Peyer's patch (tissue), 4 donors: ENCODE data around the gene CLP1. TPM values are rescaled to one million over a fixed set of nuclear protein-coding genes. Genes with fewer than 3 reads are reported as not detected.

Experiments
- DNase-seq, 3 donors: peaks; one replicate each; pipeline ENCODE4 v3.0.0-alpha.2; 2017 to 2019
- H3K27ac ChIP-seq, 4 donors: fragments of 200-600 bp; sonication (generic); one replicate each; pipeline ENCODE4 v1.5.1; 2016 to 2019
- H3K27me3 ChIP-seq, 2 donors: fragments of 200-600 bp; sonication (generic); one replicate each; pipeline ENCODE4 v1.5.1; 2019
- H3K36me3 ChIP-seq, 3 donors: fragments of 200-600 bp; sonication (generic); one replicate each; pipeline ENCODE4 v1.5.1; 2016 to 2019
- H3K4me1 ChIP-seq, 4 donors: fragments of 200-600 bp; sonication (generic); one replicate each; pipeline ENCODE4 v1.5.1; 2016 to 2019
- H3K4me3 ChIP-seq, 4 donors: fragments of 200-600 bp; sonication (generic); 1 replicate in 3 of 4; 2 replicates in 1 of 4; pipeline ENCODE4 v1.5.1; 2016 to 2019; ENCODE audit warnings: mild to moderate bottlenecking in 1 of 4
- H3K9me3 ChIP-seq, 4 donors: fragments of 200-600 bp; sonication (generic); one replicate each; pipeline ENCODE4 v1.5.1; 2016 to 2019; ENCODE audit warnings: mild to moderate bottlenecking in 1 of 4
- POLR2A ChIP-seq, 2 donors: fragments of 450-650 bp; IDR thresholded peaks; one replicate each; pipeline ENCODE4 v1.5.1; 2017; ENCODE audit warnings: antibody characterized with exemption in 2 of 2, mild to moderate bottlenecking in 2 of 2, moderate library complexity in 2 of 2
- total RNA-seq, 4 donors: library from RNA; depleted of rRNA; stranded (reverse); fragments of >200 nt; gene quantifications; one replicate each; pipeline ENCODE4 v1.1.0, GENCODE V29; 2016
- TF ChIP-seq, protein P1 (sequence below), 6 experiments: fragments of 450-650 bp in 4 of 6; fragments of 200-600 bp in 2 of 6; sonication (generic) in 1 of 6; IDR thresholded peaks; one replicate each; pipeline ENCODE4 v1.5.1; 2017 to 2019; ENCODE audit warnings: antibody characterized with exemption in 6 of 6, mild to moderate bottlenecking in 3 of 6, moderate library complexity in 1 of 6

CLP1 gene
- total RNA-seq, result 10 to 100 TPM in 3 of 4 donors, 1 to 10 TPM in 1; 9.1 to 16.1 (median 12.8) TPM

DNA sequence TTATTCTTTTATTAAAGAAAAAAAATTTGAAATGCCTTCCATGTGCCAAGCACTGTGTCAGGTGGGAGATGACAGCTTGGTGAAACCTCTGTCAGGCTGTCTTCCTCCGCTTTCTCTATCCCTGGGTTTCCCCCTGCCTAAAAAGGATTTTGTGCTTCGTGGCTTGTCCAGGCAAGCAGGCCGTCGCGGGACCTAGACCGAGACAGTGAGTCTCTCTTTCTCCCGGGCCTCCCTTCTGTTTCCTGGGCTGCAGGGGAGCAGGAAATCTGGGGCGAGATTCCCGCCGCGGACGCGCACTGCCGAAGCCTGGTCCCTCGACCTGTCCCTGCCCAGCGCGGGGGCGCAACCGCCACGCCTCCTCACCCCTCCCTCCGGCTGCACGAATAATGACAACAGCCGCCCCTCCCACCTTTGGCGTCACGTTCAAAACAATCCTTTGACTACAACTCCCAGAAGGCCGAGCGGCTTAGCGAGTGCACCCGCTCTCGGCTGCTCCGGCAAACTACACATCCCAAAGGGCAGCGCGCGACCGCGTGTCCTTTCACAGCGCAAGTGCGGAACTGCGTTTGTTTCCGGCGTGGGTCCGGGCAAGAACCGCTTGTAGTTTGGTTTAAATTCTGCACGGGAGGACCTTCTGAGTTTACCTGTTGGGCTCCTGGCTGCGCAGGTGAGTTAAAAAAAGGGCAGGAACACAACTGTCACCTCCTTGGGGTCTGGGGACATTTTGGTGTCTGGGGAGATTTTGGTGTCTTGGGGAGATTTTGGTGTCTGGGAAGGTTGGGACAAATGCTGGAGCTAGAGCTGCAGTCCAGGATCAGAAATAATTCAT lies at the start of gene CLP1:
Gene CLP1, plus strand, starts transcription at position 569 of the 829 bp plus-strand sequence. CDS start 1,715 bp downstream, outside the sequence.
- peaks cover 0 to 31% (median 0%) of the 10 kb centered on the region in 3 donors for H3K36me3 ChIP-seq
- no peaks in the 10 kb centered on the region for H3K27me3 ChIP-seq
- peak within 1 kb of the TSS; percentile 79 to 91 (median 86) for H3K27ac ChIP-seq
- peaks cover 0 to 13% (median 0%) of the 10 kb centered on the region in 4 donors for H3K4me1 ChIP-seq
- TF ChIP-seq, protein P1, sequence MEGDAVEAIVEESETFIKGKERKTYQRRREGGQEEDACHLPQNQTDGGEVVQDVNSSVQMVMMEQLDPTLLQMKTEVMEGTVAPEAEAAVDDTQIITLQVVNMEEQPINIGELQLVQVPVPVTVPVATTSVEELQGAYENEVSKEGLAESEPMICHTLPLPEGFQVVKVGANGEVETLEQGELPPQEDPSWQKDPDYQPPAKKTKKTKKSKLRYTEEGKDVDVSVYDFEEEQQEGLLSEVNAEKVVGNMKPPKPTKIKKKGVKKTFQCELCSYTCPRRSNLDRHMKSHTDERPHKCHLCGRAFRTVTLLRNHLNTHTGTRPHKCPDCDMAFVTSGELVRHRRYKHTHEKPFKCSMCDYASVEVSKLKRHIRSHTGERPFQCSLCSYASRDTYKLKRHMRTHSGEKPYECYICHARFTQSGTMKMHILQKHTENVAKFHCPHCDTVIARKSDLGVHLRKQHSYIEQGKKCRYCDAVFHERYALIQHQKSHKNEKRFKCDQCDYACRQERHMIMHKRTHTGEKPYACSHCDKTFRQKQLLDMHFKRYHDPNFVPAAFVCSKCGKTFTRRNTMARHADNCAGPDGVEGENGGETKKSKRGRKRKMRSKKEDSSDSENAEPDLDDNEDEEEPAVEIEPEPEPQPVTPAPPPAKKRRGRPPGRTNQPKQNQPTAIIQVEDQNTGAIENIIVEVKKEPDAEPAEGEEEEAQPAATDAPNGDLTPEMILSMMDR (IDR thresholded peaks at IDR 0.05), result peak in 1 of 6 experiments; percentile 14
- TF ChIP-seq POLR2A (IDR thresholded peaks at IDR 0.05), result peak; percentile 59 to 72
- peak; percentile 100 for DNase-seq
- peak within 1 kb of the TSS; percentile 53 to 82 (median 60) for H3K4me3 ChIP-seq
- no peaks in the 10 kb centered on the region for H3K9me3 ChIP-seq

DNA sequence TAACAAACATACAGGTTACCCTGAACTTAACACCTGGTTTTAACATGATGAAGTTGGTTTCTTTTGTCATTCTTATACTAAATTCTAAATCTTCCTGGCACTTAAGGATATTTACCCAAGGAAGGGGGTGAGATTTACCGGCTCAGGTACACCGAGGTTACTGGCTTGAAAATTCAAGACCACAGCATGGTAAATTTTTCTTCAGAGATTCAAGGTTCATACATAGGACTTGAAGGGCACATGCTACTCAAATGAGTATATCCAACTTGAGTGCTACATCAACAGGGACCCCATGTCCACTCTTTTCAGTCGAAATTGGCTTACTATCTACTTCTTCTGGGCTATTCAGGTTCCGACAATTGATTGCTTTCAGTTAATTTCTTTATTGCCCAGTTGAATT lies 47.4 kb upstream of the CLP1 start:
- Histone ChIP-seq H3K27me3 (no peaks in the 10 kb centered on the region), H3K9me3 (no peaks in the 10 kb centered on the region), H3K4me1 (no peaks in the 10 kb centered on the region), H3K27ac (no peak overlapping the region), H3K36me3 (peaks cover 0 to 21% (median 0%) of the 10 kb centered on the region in 3 donors), H3K4me3 (no peak overlapping the region)
- DNase-seq, result no peak
- TF ChIP-seq, protein P1 (IDR thresholded peaks at IDR 0.05), result no peak
- no peak for TF ChIP-seq POLR2A (IDR thresholded peaks at IDR 0.05)

DNA sequence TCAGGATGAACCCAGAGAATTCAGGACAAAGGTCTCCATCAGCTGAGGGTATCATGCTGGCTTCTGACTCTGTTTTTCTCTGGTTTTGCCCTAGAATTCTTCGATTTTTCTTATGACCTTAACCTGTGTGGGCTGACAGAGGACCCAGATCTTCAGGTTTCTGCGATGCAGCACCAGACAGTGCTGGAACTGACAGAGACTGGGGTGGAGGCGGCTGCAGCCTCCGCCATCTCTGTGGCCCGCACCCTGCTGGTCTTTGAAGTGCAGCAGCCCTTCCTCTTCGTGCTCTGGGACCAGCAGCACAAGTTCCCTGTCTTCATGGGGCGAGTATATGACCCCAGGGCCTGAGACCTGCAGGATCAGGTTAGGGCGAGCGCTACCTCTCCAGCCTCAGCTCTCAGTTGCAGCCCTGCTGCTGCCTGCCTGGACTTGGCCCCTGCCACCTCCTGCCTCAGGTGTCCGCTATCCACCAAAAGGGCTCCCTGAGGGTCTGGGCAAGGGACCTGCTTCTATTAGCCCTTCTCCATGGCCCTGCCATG lies 43.3 kb upstream of the CLP1 start:
- Histone ChIP-seq H3K27ac (no peak overlapping the region), H3K4me1 (no peaks in the 10 kb centered on the region), H3K4me3 (no peak overlapping the region), H3K9me3 (peaks cover 0 to under 1% (median 0%) of the 10 kb centered on the region in 4 donors), H3K27me3 (no peaks in the 10 kb centered on the region), H3K36me3 (peaks cover 0 to 9% (median 0%) of the 10 kb centered on the region in 3 donors)
- no peak for TF ChIP-seq POLR2A (IDR thresholded peaks at IDR 0.05)
- TF ChIP-seq, protein P1 (IDR thresholded peaks at IDR 0.05), result no peak
- no peak for DNase-seq

DNA sequence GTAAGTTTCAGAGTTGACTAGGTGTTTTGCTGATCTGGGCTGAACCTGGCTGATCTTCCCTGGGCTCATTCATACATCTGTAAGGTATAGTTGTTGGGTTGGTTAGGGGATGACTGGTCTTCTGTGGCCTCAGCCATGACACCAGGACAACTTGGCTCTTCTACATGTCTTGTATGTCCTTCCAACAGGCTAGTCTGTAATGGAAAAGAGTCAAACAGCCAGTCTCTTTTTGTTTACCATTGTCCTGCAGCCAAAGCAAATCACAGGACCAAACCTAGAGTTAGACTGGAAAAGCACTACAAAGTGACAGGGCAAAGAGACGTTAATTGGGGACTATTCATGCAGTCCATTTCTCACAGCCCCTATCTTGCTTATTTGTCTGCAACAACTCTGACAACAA lies 42.3 kb upstream of the CLP1 start:
- Histone ChIP-seq H3K4me1 (no peaks in the 10 kb centered on the region), H3K9me3 (peaks cover 0 to 7% (median 2%) of the 10 kb centered on the region in 4 donors), H3K4me3 (no peak overlapping the region), H3K27ac (no peak overlapping the region), H3K36me3 (peaks cover 0 to 9% (median 0%) of the 10 kb centered on the region in 3 donors), H3K27me3 (no peaks in the 10 kb centered on the region)
- no peak for DNase-seq
- no peak for TF ChIP-seq POLR2A (IDR thresholded peaks at IDR 0.05)
- TF ChIP-seq, protein P1 (IDR thresholded peaks at IDR 0.05), result no peak

DNA sequence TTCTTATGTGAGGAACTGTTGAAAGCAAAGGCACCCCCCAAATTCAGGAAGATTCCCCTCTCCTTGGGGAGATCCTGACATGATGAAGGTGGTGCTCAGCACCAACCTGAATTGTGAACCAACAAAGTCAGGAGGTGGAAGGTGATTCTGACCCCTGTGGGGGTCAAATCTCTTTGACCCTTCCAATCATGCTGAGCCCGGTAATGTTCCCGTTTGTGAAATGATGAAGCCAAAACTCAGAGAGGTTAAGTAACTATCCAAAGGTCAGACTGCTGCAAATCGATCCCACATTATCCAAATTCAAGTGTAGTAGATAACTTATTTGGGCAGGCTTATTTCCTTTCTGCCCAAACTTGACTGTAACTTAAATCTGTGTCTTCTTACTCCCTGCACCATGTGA lies 41.0 kb upstream of the CLP1 start:
- H3K4me1 ChIP-seq, result no peaks in the 10 kb centered on the region
- DNase-seq, result no peak
- peaks cover 0 to 7% (median 2%) of the 10 kb centered on the region in 4 donors for H3K9me3 ChIP-seq
- H3K4me3 ChIP-seq, result no peak overlapping the region
- no peaks in the 10 kb centered on the region for H3K27me3 ChIP-seq
- no peak overlapping the region for H3K27ac ChIP-seq
- peaks cover 0 to 5% (median 0%) of the 10 kb centered on the region in 3 donors for H3K36me3 ChIP-seq
- TF ChIP-seq, protein P1 (IDR thresholded peaks at IDR 0.05), result no peak
- TF ChIP-seq POLR2A (IDR thresholded peaks at IDR 0.05), result no peak
